Measurements from ENCODE around the gene SAFB.
"Not testable (repeated sequence)": the region's sequence is repeated elsewhere in the genome, so short reads cannot be mapped to it uniquely, and the experiment has no call there.

The SAFB gene

DNA sequence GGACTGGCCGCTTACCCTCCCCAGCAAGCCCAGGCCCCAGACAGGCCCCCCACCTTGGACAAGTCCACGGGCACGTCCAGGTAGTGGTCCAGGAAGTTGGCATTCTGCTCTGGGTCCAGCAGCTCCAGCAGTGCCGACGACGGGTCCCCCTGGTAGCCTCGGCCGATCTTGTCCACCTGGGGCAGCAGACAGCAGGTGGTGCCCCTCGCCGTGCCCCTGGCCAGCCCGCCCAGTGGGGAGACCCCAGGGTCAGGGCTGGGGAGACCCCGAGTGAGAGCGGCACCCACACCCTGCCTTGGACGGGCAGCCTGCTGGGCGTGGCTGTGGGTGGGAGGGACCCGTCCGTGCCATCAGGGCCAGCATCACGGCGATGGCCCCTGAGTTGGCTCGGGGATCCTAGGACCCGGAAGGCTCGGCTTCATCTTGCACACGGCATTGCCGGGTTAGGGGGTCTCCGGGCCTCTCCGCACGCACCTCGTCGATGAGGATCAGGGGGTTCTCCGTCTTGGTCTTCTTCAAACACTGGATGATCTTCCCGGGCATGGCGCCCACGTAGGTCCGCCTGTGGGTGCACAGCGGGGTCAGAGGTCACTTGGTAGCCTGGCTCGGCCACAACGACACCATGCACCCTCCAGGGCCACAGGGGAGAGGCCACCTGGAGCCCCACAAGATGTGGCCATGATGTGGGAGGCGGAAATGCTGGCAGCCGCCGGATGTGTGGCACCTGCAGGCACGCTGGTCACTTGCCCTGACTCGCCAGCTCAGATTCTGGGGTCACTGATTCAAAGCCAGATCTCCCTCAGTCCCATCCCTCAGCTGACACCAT, 73.5 kb downstream of the SAFB start:
- H3K4me3 ChIP-seq (ENCODE audit: insufficient read depth, low read depth, low read length, poor library complexity, severe bottlenecking), result no peak overlapping the region
- H3K27me3 ChIP-seq (replicated peaks; ENCODE audit: control insufficient read depth, insufficient read depth, low read length, poor library complexity, severe bottlenecking), result no peaks in the 10 kb centered on the region
- H3K4me1 ChIP-seq (ENCODE audit: control insufficient read depth, insufficient read depth, low read length, poor library complexity, severe bottlenecking), result peaks cover 5% of the 10 kb centered on the region
- DNase-seq, result no peak
- H3K27ac ChIP-seq (ENCODE audit: insufficient read depth, low read length, poor library complexity, severe bottlenecking), result no peak overlapping the region
- H3K9me3 ChIP-seq (ENCODE audit: control insufficient read depth, low read length), result no peaks in the 10 kb centered on the region
- H3K36me3 ChIP-seq (ENCODE audit: control insufficient read depth, insufficient read depth, low read length), result peaks cover 69% of the 10 kb centered on the region

DNA sequence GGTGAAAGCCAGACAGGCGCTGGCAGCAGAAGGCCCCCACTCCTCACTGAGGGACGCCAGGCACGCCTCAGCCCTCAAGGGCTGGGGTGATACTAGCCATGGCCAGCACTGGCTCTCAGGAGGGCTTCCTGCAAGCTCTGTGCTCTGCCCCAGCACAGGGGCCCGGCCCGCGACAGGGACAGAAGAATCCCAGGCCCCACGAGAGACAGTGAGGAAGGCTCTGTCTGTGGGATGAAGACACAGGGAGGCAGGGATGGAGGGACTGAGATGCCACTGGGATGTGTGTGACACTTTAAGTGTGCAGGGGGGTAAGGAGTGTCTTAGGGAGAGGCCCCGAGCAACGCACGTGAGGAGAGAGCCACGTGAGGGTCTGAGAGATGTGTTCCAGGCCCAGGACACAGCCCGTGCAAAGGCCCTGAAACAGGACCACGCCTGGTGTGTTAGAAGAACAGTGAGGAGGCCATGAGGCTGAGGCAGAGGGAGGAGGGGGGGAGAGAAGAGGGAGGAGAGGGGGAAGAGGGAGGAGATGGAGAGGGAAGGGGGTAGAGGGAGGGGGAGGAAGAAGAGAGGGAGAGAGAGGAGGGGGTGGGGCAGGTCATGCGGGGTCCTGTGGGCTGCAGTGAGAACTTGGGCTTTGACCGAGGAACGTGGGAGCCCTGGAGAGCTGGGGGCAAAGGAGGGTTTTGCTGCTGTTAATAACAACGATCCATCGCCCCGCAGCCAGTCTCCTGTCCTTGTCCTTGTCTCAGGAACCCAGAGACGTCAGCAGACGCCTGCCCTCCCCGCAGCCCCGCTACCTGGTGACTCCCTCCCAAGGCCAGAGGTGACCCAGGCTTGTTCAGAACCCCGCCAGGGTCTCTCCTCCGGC, 74.4 kb downstream of the SAFB start:
- H3K4me3 ChIP-seq (ENCODE audit: insufficient read depth, low read depth, low read length, poor library complexity, severe bottlenecking), result no peak overlapping the region
- no peaks in the 10 kb centered on the region for H3K9me3 ChIP-seq (ENCODE audit: control insufficient read depth, low read length)
- H3K36me3 ChIP-seq (ENCODE audit: control insufficient read depth, insufficient read depth, low read length), result peaks cover 64% of the 10 kb centered on the region
- DNase-seq, result no peak
- H3K4me1 ChIP-seq (ENCODE audit: control insufficient read depth, insufficient read depth, low read length, poor library complexity, severe bottlenecking), result no peaks in the 10 kb centered on the region
- no peaks in the 10 kb centered on the region for H3K27me3 ChIP-seq (replicated peaks; ENCODE audit: control insufficient read depth, insufficient read depth, low read length, poor library complexity, severe bottlenecking)
- H3K27ac ChIP-seq (ENCODE audit: insufficient read depth, low read length, poor library complexity, severe bottlenecking), result no peak overlapping the region

DNA sequence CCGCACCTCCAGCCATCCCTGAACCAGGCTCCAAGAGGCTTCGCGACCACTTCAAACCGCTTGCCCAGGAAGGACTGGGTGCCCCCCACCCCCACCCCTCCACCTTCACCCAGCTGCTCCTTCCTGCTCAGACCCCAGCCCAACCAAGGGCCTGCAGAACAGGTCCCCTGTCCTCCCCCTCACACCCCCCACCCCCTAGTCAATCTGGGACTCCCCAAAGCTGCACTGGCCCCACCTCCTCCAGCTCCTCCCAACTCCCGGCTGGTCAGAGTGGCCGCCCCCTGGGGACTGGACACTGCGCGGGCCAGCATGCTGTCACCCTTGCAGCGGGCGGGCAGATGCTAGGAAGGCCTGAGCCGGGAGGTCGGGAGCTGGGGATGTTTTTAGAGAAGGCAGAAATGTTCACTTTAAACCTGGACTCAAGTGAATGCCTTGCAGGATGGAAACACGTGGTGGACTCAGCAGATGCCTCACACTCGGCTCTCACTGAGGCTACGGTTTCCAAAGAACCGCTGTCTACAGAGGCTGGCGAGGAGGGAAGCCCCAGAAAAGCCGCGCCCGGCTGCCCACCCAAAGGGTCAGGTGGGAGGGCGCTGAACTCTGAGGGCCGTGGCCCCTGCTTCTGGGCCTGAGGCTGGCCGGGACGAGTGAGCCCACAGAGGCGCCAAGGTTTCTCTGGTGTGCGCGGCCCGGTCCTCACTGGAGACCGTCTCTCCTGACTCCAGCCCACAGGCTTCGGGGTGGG, 75.2 kb downstream of the SAFB start:
- Histone ChIP-seq H3K27ac (ENCODE audit: insufficient read depth, low read length, poor library complexity, severe bottlenecking) (no peak overlapping the region), H3K4me3 (ENCODE audit: insufficient read depth, low read depth, low read length, poor library complexity, severe bottlenecking) (no peak overlapping the region), H3K4me1 (ENCODE audit: control insufficient read depth, insufficient read depth, low read length, poor library complexity, severe bottlenecking) (no peaks in the 10 kb centered on the region), H3K36me3 (ENCODE audit: control insufficient read depth, insufficient read depth, low read length) (peaks cover 56% of the 10 kb centered on the region), H3K9me3 (ENCODE audit: control insufficient read depth, low read length) (no peaks in the 10 kb centered on the region), H3K27me3 (replicated peaks; ENCODE audit: control insufficient read depth, insufficient read depth, low read length, poor library complexity, severe bottlenecking) (no peaks in the 10 kb centered on the region)
- no peak for DNase-seq

DNA sequence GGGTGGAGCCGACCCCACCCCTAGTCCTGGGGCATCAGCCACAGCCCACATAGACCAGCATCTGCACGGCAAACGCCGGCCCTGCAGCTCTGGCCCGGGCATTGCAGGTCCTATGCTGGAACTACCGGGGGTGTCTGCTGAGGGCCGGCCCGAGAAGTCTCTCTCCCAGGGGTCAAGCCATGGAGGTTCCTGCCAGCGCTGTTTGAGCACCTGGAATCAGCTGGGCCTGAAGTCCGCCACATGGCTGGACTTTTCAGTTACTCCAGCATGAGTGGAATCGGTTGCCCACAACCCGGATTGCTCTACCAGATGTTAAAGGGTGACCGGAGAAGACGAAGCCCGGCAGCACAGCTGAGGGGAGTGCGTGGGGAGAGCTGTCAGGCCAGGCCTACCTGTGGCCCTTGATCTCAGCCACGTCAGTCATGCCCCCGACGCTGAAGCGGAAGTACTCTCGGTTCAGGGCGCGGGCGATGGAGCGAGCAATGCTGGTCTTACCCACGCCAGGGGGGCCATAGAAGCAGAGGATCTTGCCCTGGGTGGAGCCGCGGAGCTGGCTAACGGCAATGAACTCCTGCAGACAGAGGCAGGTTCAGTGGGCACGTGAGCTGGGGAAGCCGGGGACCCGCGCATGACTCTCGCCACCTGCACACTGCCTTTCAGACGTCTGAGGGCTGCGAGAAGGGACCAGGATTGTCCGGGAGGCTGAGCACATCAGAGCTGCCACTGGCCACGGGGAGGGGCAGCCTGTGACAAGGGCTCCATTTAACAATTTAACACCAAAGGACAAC, 75.9 kb downstream of the SAFB start:
- H3K4me3 ChIP-seq (ENCODE audit: insufficient read depth, low read depth, low read length, poor library complexity, severe bottlenecking), result no peak overlapping the region
- H3K36me3 ChIP-seq (ENCODE audit: control insufficient read depth, insufficient read depth, low read length), result peaks cover 58% of the 10 kb centered on the region
- H3K9me3 ChIP-seq (ENCODE audit: control insufficient read depth, low read length), result no peaks in the 10 kb centered on the region
- no peaks in the 10 kb centered on the region for H3K4me1 ChIP-seq (ENCODE audit: control insufficient read depth, insufficient read depth, low read length, poor library complexity, severe bottlenecking)
- H3K27me3 ChIP-seq (replicated peaks; ENCODE audit: control insufficient read depth, insufficient read depth, low read length, poor library complexity, severe bottlenecking), result no peaks in the 10 kb centered on the region
- no peak for DNase-seq
- no peak overlapping the region for H3K27ac ChIP-seq (ENCODE audit: insufficient read depth, low read length, poor library complexity, severe bottlenecking)

DNA sequence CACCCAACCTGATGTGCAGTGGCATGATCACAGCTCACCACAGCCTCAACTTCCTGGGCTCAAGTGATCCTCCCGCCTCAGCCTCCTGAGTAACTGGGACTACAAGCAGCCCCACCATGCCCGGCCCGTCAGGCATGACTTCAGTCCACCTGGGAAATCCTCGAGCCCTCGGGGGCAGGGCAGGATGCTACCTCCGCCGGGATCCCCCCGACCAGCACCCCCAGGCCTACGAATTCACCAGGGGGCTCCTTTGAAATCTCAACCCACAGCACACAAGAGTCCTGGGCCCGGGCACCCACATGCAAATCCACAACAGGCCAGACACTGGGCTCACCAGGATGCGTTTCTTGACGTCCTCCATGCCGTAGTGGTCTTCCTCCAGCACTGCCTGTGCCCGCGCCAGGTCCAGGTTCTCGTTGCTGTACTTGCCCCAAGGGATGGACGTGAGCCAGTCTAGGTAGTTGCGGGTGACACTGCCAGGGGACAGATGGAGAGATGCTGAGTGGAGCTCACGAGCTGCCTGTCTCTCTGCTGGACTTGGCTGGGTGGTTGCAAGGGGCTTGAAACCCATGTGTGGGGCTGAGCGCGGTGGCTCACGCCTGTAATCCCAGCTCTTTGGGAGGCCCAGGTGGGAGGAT, 77.7 kb downstream of the SAFB start:
- no peak for DNase-seq
- H3K36me3 ChIP-seq (ENCODE audit: control insufficient read depth, insufficient read depth, low read length), result peaks cover 48% of the 10 kb centered on the region
- no peak overlapping the region for H3K4me3 ChIP-seq (ENCODE audit: insufficient read depth, low read depth, low read length, poor library complexity, severe bottlenecking)

DNA sequence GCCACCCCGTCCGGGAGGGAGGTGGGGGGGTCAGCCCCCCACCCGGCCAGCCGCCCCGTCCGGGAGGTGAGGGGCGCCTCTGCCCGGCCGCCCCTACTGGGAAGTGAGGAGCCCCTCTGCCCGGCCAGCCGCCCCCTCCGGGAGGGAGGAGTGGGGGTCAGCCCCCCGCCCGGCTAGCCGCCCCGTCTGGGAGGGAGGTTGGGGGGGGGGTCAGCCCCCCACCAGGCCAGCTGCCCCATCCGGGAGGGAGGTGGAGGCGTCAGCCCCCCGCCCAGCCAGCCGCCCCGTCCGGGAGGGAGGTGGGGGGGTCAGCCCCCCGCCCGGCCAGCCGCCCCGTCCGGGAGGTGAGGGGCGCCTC, 79.1 kb downstream of the SAFB start:
- H3K27ac ChIP-seq (ENCODE audit: insufficient read depth, low read length, poor library complexity, severe bottlenecking); H3K27me3 ChIP-seq (replicated peaks; ENCODE audit: control insufficient read depth, insufficient read depth, low read length, poor library complexity, severe bottlenecking); H3K4me1 ChIP-seq (ENCODE audit: control insufficient read depth, insufficient read depth, low read length, poor library complexity, severe bottlenecking); H3K9me3 ChIP-seq (ENCODE audit: control insufficient read depth, low read length); H3K4me3 ChIP-seq (ENCODE audit: insufficient read depth, low read depth, low read length, poor library complexity, severe bottlenecking); DNase-seq: not testable (repeated sequence)
- peaks cover 48% of the 10 kb centered on the region for H3K36me3 ChIP-seq (ENCODE audit: control insufficient read depth, insufficient read depth, low read length)

More for the DNA sequence above, 77.7 kb downstream of the SAFB start:
- Histone ChIP-seq H3K27ac (ENCODE audit: insufficient read depth, low read length, poor library complexity, severe bottlenecking) (no peak overlapping the region), H3K4me1 (ENCODE audit: control insufficient read depth, insufficient read depth, low read length, poor library complexity, severe bottlenecking) (no peaks in the 10 kb centered on the region), H3K9me3 (ENCODE audit: control insufficient read depth, low read length) (no peaks in the 10 kb centered on the region), H3K27me3 (replicated peaks; ENCODE audit: control insufficient read depth, insufficient read depth, low read length, poor library complexity, severe bottlenecking) (no peaks in the 10 kb centered on the region)

DNA sequence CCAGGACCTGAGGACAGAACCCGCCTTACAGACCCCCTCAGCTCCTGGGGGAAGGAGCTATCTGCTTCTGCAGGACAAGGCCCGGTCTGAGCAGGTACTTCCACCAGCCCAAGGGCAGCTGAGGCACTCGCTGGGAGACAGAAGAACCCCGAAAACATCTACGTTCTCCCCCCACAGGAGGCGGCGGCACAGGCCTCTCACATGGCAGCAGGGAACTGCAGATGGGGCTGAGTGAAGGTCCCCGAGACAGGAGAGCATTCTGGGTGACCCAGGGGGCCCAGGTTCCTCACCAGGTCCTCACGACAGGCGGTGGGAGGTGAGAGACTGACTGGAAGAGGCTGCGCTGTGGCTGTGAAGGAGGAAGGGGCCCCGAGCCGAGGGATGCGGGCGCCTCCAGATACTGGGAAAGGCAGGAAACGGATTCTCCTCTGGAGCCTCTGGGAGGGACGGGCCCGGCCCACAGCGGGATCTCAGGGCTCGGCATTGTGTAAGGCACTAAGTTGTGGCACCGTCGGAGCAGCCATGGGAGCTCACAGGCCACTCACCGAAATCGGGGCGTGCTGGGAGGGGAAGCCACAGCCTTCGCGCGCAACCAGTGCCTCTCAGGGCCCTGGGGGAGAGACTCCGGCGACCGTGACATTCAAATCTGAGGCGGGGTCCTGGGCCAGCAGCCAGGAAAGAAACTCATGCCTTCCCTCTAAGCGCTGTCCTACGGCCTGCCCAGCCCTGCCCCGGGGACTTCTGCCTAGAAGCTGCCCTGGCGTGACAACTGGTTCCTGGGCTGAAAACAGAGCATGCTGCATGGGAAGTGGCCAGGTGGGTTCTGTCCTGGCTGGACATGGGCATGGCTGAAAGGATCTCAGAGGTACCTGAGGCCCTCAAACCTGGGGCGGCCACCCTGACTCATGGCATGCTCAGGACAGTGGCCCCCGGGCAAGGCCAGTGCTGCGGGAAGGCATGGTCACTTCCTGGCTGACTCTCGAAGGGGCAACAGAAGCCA, 81.2 kb downstream of the SAFB start:
- H3K27me3 ChIP-seq (replicated peaks; ENCODE audit: control insufficient read depth, insufficient read depth, low read length, poor library complexity, severe bottlenecking), result no peaks in the 10 kb centered on the region
- no peak overlapping the region for H3K4me3 ChIP-seq (ENCODE audit: insufficient read depth, low read depth, low read length, poor library complexity, severe bottlenecking)
- DNase-seq, result no peak
- H3K27ac ChIP-seq (ENCODE audit: insufficient read depth, low read length, poor library complexity, severe bottlenecking), result no peak overlapping the region
- no peaks in the 10 kb centered on the region for H3K4me1 ChIP-seq (ENCODE audit: control insufficient read depth, insufficient read depth, low read length, poor library complexity, severe bottlenecking)
- H3K36me3 ChIP-seq (ENCODE audit: control insufficient read depth, insufficient read depth, low read length), result peaks cover 43% of the 10 kb centered on the region
- no peaks in the 10 kb centered on the region for H3K9me3 ChIP-seq (ENCODE audit: control insufficient read depth, low read length)

DNA sequence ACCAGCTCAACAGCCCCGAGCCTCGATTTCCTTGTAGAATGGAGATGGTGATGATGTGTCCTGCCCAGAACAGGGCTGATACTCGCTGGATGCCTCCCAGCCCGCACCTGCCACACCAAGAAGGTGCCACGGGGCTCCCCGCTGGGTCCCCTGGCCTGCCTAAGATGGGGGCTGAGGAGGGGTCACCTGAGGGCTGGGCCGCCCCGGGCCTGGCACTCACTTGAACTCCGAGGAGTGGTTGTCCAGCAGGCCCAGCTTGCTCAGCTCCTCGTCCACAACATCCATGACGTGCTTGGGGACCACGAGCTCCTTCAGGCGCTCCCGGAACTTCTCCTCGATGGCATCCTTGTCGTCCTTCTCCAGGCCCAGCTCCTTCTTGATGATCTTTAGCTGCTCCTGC, 82.7 kb downstream of the SAFB start:
- Histone ChIP-seq H3K4me1 (ENCODE audit: control insufficient read depth, insufficient read depth, low read length, poor library complexity, severe bottlenecking) (no peaks in the 10 kb centered on the region), H3K9me3 (ENCODE audit: control insufficient read depth, low read length) (no peaks in the 10 kb centered on the region), H3K4me3 (ENCODE audit: insufficient read depth, low read depth, low read length, poor library complexity, severe bottlenecking) (no peak overlapping the region), H3K36me3 (ENCODE audit: control insufficient read depth, insufficient read depth, low read length) (peaks cover 44% of the 10 kb centered on the region), H3K27me3 (replicated peaks; ENCODE audit: control insufficient read depth, insufficient read depth, low read length, poor library complexity, severe bottlenecking) (no peaks in the 10 kb centered on the region), H3K27ac (ENCODE audit: insufficient read depth, low read length, poor library complexity, severe bottlenecking) (no peak overlapping the region)
- DNase-seq, result no peak
